RWPE1 (cell line): Measurements from ENCODE around the gene ATP6V1C2.

Experiments used
- CTCF ChIA-PET: fragments of 350-600 bp; sonication (Branson Sonifier 250); formaldehyde crosslinking; extraction: SDS; loops from one replicate; lab custom pipeline; 2021; lab: Yijun Ruan, JAX
- POLR2A ChIA-PET: fragments of 400-600 bp; formaldehyde crosslinking; extraction: SDS; loops from one replicate; lab custom pipeline; 2020; ENCODE audit warnings: antibody characterized with exemption; ENCODE audit not compliant: low non-redundant PET; lab: Yijun Ruan, JAX
- DNase-seq: peaks from one replicate; pipeline ENCODE4 v3.0.0; 2012; ENCODE audit warnings: low spot score
- H3K27ac ChIP-seq: fragments of 450-650 bp; 2 replicates; pipeline ENCODE4 v1.5.1; 2017
- TF ChIP-seq, protein P1 (sequence below): fragments of 450-650 bp; conservative IDR thresholded peaks from 2 replicates; pipeline ENCODE4 v1.5.1; 2017; ENCODE audit warnings: low read depth, mild to moderate bottlenecking

The ATP6V1C2 gene

DNA sequence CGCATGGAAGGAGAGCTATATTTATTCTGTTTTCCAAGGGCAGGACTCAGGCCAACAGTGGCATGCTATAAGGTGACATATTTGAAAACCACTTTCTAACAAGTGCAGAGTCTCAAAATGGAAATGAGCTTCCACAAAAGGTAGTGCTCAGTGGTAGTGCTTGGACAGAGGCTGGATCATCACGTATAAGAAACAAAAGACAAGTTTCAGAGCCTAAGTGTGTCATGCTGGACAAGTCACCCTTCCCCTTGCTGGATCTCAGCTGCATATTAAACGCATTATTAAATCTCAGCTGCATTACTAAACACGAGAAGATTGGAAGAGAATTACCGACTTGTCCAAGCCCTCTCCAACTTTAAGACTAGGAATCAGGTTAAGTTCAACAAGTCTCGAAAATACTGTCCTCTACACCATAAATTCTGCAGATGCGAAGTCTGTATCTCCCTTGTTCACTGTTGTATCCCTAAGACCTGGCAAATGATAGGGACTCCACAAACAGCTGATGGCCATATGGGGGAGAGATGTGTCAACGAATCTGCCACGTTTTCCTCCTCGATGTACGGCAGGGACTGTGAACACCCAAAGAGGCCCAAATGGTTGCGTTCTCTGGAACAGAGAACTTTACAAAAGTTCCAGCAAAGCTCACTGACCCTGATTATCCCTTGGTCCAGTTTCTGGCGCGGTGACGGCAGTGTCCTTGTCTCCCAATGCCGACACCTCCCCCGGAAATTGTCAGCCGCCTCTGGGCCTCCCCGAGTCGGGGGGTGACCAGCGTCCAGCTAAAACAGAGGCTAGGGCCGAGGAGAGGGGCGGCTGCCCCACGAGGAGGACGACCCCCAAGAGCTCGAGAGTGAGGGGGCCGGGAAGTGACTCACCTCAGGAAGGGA is 32.3 kb upstream of the ATP6V1C2 start:
- H3K27ac ChIP-seq: peak overlapping the region; percentile 77
- DNase-seq: no peak
- TF ChIP-seq, protein P1, sequence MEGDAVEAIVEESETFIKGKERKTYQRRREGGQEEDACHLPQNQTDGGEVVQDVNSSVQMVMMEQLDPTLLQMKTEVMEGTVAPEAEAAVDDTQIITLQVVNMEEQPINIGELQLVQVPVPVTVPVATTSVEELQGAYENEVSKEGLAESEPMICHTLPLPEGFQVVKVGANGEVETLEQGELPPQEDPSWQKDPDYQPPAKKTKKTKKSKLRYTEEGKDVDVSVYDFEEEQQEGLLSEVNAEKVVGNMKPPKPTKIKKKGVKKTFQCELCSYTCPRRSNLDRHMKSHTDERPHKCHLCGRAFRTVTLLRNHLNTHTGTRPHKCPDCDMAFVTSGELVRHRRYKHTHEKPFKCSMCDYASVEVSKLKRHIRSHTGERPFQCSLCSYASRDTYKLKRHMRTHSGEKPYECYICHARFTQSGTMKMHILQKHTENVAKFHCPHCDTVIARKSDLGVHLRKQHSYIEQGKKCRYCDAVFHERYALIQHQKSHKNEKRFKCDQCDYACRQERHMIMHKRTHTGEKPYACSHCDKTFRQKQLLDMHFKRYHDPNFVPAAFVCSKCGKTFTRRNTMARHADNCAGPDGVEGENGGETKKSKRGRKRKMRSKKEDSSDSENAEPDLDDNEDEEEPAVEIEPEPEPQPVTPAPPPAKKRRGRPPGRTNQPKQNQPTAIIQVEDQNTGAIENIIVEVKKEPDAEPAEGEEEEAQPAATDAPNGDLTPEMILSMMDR: no peak
- ChIA-PET POLR2A (no interaction called here), CTCF (interaction anchor here (0.7 kb wide), 2 partner anchors 15 to 83 kb away, joined by 3 to 4 read pairs; no protein-coding TSS in a partner anchor)

DNA sequence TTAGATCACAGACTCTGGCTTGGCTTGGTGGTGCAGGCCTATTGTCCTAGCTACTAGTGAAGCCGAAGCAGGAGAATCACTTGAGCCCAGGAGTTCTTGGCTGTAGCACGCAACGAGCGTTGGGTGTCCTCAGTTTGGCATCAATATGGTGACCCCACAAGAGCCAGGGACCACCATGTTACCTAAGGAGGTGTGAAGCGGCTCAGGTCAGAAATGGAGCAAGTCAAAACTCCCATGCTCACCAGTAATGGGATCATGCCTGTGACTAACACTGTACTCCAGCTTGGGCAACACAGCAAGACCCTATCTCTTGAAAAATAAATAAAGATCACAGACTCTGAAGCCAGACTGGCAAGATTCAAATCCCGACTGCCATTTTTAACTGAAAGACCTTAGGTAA is 29.9 kb upstream of the ATP6V1C2 start:
- TF ChIP-seq, protein P1: no peak
- H3K27ac ChIP-seq: no peak overlapping the region
- POLR2A ChIA-PET: no interaction called here
- DNase-seq: no peak
- CTCF ChIA-PET: no interaction called here

DNA sequence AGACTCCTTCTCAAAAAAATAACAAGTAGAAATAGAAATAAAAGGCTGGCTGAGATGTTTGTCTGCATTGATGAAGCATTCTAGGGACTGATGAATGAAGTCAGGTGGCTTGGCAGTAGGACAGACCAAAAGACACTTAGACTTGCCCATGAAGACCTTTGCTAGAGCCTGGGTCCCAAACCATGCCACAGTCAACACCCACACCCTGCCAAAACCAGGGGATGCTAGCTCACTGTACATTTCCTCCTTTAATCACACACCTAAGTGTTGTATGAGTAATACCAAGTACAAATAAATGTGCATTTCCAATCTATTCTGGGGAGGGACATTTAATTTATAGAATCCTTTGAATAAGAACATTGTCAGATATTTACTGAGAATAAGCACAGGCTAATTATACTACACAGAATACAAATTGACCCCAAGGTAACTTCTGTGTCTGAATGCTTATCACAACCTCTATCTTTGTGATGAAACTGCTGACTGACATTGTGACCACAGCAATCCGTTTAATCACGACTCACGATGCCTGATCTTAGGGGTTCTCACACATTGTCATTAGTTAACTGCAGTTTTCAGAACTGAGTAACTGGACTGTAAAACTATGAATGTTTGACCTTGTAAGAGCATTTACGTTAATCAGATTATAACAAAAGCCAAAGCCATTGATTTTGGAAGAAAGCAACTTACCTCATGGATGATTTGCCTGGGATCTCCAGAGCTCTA is 21.2 kb upstream of the ATP6V1C2 start:
- ChIA-PET CTCF (no interaction called here), POLR2A (no interaction called here)
- TF ChIP-seq, protein P1: no peak
- DNase-seq: no peak
- H3K27ac ChIP-seq: no peak overlapping the region

DNA sequence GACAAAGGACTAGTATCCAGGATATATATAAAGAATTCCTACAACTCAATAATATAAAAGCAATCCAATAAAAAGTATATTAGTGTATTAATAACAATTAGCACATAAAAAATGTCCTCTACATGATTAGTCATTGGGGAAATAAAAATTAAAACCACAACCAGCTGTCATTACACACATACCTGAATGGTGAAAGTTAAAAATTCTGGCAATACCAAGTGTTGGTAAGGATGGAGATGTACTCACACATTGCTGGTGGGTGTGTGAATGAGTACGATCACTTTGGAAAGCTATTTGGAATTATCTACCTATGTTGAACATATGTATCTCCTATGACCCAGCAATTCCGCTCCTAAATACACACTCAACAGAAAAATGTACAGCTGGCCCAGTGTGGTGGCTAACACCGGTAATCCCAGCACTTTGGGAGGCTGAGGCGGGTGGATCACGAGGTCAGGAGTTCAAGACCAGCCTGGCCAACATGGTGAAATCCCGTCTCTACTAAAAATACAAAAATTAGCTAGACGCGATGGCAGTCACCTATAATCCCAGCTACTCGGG is 17.3 kb upstream of the ATP6V1C2 start:
- ChIA-PET CTCF (interaction anchor here (0.7 kb wide), 1 partner anchor 8 kb away, joined by 4 read pairs; no protein-coding TSS in a partner anchor), POLR2A (no interaction called here)
- TF ChIP-seq, protein P1: no peak
- DNase-seq: no peak
- no peak overlapping the region for H3K27ac ChIP-seq

DNA sequence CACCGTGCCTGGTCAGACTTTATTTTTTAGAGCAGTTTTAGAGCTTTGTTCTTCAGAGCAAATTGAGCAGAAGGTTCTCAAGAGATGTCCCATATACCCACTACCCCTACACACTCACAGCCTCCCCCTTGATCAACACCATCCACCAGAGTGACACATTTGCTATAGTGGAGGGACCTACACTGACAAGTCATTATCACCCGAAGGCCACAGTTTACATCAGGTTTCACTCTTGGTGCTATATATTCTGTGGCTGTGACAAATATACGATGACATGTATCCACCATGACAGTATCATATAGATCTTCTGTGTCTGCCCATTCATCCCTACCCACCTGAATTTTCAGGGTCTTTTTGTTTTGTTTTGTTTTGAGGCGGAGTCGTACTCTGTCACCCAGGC is 15.4 kb upstream of the ATP6V1C2 start:
- CTCF ChIA-PET: no interaction called here
- TF ChIP-seq, protein P1: no peak
- DNase-seq: no peak
- no peak overlapping the region for H3K27ac ChIP-seq
- POLR2A ChIA-PET: no interaction called here

DNA sequence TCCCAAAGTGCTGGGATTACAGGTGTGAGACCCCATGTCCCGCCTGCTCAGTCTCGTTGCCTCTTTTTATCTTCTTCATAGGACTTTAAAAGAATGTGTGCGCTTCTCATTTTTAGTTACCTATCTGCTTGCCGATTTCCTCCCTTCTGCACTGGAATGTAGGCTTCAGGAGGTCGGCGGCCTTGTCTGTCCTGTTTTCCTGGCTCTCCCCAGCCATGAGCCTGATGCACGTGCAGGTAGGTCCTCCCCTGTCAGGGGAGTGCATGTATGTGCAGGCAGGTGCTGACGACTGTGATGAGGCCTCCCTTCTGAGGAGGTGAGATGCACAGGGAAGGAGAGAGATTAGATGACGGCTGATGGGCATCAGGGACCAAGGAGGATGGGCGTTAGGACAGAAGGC is 13.6 kb upstream of the ATP6V1C2 start:
- TF ChIP-seq, protein P1: no peak
- ChIA-PET POLR2A (no interaction called here), CTCF (no interaction called here)
- no peak for DNase-seq
- H3K27ac ChIP-seq: no peak overlapping the region
